ENCODE results near the gene DEFB113. TPM values are rescaled to one million over a fixed set of nuclear protein-coding genes. Genes with fewer than 3 reads are reported as not detected.
A peak's percentile ranks its signal among the peaks of the same experiment; 100 is the strongest.

DEFB113 gene
- total RNA-seq, 2 donors from 2014 or later: not detected

GRCh38 chr6:49939993-49940498, 29.4 kb downstream of the DEFB113 start:
- ATAC-seq (peak; percentile 14), DNase-seq (no peak)
- intact Hi-C loops (cut with DNase I, micrococcal nuclease): no loop called here

GRCh38 chr6:49937811-49938210, 31.6 kb downstream of the DEFB113 start:
- ATAC-seq (no peak), DNase-seq (no peak)
- intact Hi-C loops (cut with DNase I, micrococcal nuclease): no loop called here

GRCh38 chr6:49937017-49937416, 32.4 kb downstream of the DEFB113 start:
- DNase-seq: no peak
- intact Hi-C loops (cut with DNase I, micrococcal nuclease): no loop called here
- ATAC-seq: no peak

GRCh38 chr6:49935387-49935786, 34.0 kb downstream of the DEFB113 start:
- intact Hi-C loops (cut with DNase I, micrococcal nuclease): no loop called here
- no peak for ATAC-seq
- DNase-seq: no peak

GRCh38 chr6:49934770-49935169, 34.7 kb downstream of the DEFB113 start:
- no peak for DNase-seq
- intact Hi-C loops (cut with DNase I, micrococcal nuclease): no loop called here
- no peak for ATAC-seq

GRCh38 chr6:49933526-49933925, 35.9 kb downstream of the DEFB113 start:
- ATAC-seq (no peak), DNase-seq (no peak)
- intact Hi-C loops (cut with DNase I, micrococcal nuclease): no loop called here

- no peak for DNase-seq
- intact Hi-C loops (cut with DNase I, micrococcal nuclease): no loop called here
- ATAC-seq: no peak
Measured at GRCh38 chr6:49929340-49929739, 40.1 kb downstream of the DEFB113 start.

- DNase-seq (no peak), ATAC-seq (no peak)
- intact Hi-C loops (cut with DNase I, micrococcal nuclease): no loop called here
Measured at GRCh38 chr6:49923826-49924225, 45.6 kb downstream of the DEFB113 start.

GRCh38 chr6:49919935-49920644, 49.3 kb downstream of the DEFB113 start:
- intact Hi-C loops (cut with DNase I, micrococcal nuclease): no loop called here
- DNase-seq: no peak
- no peak for ATAC-seq

- ATAC-seq (no peak), DNase-seq (no peak)
- intact Hi-C loops (cut with DNase I, micrococcal nuclease): no loop called here
Measured at GRCh38 chr6:49919261-49919660, 50.2 kb downstream of the DEFB113 start.

- intact Hi-C loops (cut with DNase I, micrococcal nuclease): no loop called here
- ATAC-seq: no peak
- DNase-seq: no peak
Measured at GRCh38 chr6:49918787-49919186, 50.6 kb downstream of the DEFB113 start.

Other genes starting within 250 kb of the DEFB113 start
- gene CRISP3, start 225.2 kb downstream of the DEFB113 start, total RNA-seq: not detected
- not detected for gene PGK2, start 182.3 kb downstream of the DEFB113 start, total RNA-seq
- gene CRISP1, start 103.1 kb downstream of the DEFB113 start, total RNA-seq: not detected
- not detected for gene DEFB114, start 5.5 kb downstream of the DEFB113 start, total RNA-seq
- gene DEFB110, start 52.4 kb upstream of the DEFB113 start, total RNA-seq: not detected
- not detected for gene DEFB112, start 80.3 kb upstream of the DEFB113 start, total RNA-seq